GM18502 (cell line): ENCODE measurements around the gene PNPLA3.

ENCODE experiments used
- ATAC-seq: cut with Tn5 transposase; IDR thresholded peaks from one replicate; pipeline ENCODE4 v1.9.1; 2021; ENCODE audit warnings: mild to moderate bottlenecking; ENCODE audit not compliant: unreplicated experiment, poor library complexity

The PNPLA3 gene

DNA sequence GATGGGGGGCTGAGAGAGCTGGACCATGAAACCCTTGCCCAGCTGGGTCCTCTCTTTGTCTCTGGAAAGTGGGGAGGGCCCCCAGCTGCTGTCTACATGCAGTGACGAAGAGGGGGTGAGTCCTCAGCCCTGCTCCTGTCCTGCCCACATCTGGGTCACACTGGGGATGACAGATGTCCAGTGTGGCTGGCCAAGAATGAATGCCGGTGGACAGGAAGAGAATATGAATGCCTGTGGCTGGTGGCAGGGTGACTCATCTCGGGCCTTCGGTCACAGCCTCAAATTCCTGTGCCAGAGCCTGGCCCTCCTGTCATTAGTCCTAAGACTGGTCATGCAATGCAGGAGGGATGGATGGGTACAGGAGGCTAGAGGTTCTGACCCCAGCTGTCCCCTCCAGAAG, 2.2 kb upstream of the PNPLA3 start:
- ATAC-seq: no peak

GRCh38 chr22:43922123-43922522, 1.5 kb upstream of the PNPLA3 start:
- ATAC-seq: no peak

DNA sequence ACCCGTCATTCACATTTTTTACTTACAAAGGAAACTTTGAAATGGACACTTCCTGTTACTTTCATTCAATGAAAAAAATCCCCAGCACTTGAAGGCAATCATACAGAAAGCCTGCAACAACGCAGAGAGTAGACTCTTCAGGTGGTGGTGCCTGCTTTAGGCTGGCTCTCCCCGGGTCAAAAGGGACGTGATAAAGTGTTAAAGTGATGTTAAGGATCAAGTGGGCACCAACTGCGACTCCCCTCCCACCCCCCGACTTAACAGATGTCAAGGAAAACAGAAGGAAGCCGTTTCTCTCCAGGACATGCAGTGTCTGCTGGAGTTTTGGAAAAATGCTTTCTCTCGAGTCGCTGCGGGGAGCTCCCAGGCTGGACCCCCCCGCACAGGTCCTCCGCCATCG, 414 bp upstream of the PNPLA3 start:
- ATAC-seq: no peak

DNA sequence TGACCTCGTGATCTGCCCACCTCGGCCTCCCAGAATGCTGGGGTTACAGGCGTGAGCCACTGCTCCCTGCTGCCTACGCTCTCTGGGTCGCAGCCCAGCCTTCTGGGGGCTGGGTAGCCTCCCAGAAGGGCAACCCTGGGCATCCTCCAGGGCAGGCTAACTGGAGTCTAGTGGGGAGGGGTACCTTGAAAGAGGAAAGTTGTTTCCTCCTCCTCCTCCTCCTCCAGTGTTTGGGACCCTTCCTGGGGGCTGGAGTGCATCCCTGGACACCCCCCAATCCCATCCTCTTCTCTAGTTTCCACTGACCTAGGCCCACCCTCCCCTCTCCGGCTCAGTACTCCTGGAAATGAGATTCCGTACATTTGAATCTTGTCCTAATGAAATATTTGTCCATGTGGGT, 1.3 kb downstream of the PNPLA3 start:
- ATAC-seq: no peak

- no peak for ATAC-seq
Observed at GRCh38 chr22:43925433-43926348, 2.1 kb downstream of the PNPLA3 start.

GRCh38 chr22:43926349-43926710, 2.7 kb downstream of the PNPLA3 start:
- ATAC-seq: no peak

- no peak for ATAC-seq
Observed at GRCh38 chr22:43928468-43928867, 4.9 kb downstream of the PNPLA3 start.

GRCh38 chr22:43928908-43929307, 5.3 kb downstream of the PNPLA3 start:
- ATAC-seq: no peak

DNA sequence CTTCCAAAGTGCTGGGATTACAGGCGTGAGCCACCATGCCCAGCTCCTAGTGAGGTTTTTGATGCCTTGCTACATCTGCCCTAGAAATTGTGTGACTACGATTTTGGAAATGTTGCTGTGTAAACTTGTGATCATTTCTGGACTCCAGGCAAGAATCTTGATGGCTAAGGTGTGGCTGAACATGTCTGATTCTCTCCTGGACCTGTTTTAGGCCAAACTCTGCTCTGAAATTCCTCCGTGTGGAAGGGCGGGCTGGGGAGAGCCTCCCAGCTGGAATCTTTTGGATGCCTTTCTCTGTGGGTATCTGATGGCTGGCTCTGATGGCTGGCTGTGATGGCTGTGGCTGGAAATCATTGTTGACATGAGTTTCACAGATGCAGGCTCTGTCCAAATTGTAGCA, 8.2 kb downstream of the PNPLA3 start:
- no peak for ATAC-seq

GRCh38 chr22:43941449-43941848, 17.8 kb downstream of the PNPLA3 start:
- no peak for ATAC-seq

DNA sequence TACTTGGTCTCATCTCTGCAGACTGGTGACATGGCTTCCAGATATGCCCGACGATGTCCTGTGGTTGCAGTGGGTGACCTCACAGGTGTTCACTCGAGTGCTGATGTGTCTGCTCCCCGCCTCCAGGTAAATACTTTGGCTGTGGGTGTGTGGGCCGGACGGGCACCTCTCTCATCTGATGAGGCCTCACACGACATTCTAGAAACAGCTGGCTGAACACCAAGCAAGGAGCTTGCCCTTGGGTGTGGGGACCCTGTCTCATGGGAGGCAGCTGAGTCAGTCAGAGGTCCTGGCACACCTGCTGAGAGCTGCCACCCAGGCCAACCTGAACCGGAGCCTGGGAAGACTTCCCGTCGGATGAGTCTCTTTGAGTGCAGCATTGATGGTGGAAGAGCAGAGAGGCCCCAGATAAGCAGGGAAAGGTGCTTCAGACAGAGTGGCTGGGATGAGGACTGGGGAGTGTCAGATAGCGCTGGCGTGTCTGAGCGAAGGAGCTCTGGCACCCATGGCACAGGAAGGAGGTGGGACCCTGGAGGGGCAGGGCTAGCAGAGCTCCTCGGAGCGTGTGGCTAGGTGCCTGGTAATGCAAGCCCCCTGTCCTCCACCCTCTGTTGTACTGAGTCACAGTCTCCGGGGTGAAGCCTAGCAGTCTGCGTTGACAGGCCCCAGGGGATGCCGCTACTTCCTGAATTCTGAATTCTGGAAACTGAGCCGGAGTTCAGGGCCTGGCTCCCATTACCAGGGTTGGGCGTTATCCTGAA, 21.2 kb downstream of the PNPLA3 start:
- no peak for ATAC-seq

DNA sequence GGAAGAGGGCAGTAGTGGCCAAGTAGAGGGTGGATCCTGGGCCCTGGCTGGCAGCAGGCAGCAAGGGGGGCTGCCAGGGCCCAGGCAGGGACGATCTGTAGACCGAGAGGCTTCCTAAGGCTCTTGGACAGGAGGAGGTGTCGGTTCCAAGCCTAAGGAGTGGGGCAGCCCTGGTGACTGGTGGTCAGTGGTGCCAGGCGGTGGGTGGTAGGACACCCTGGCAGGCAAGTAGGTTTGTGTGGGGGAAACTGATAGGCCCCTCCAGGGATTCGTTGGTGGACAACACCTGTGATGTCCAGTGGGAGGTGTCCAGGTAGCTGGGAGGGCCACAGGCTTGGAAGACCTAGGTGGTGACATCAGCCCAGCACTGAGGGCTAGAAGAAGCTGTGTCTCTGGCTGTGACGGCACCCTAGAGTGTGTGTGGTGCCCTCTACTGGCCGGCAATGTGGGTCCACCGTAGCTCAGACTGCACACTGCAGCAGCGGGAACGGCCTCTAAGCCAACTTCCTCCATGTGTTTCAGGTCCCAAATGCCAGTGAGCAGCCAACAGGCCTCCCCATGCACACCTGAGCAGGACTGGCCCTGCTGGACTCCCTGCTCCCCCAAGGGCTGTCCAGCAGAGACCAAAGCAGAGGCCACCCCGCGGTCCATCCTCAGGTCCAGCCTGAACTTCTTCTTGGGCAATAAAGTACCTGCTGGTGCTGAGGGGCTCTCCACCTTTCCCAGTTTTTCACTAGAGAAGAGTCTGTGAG, 22.2 kb downstream of the PNPLA3 start:
- ATAC-seq: no peak

DNA sequence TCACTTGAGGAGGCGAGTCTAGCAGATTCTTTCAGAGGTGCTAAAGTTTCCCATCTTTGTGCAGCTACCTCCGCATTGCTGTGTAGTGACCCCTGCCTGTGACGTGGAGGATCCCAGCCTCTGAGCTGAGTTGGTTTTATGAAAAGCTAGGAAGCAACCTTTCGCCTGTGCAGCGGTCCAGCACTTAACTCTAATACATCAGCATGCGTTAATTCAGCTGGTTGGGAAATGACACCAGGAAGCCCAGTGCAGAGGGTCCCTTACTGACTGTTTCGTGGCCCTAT, 22.7 kb downstream of the PNPLA3 start:
- no peak for ATAC-seq

DNA sequence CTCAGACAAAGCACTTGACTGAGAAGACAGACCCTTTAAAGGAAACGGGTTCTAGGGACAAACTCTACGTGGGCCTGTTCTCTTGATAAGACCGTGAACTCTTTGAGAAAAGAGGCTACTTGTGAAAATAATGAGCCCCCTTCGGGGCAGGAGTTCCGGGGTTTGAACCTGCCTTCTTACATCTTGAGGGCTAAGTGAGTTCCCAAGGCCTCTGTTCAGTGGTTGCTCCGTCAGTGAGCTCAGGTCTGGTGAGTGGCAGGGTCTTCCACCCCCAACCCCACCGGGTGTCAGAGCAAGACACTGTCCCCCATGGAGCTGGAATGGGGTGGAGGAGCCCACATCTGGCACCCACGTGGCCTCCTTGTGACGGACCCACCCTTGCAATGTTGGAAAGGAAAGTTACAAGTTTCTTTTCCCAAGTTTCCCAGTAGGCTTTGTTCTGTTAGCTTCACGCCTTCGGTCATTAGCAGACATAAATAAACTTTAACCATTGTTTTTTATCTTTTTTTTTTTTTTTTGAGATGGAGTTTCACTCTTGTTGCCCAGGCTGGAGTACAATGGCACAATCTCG, 25.3 kb downstream of the PNPLA3 start:
- ATAC-seq: no peak

GRCh38 chr22:43951391-43951790, 27.8 kb downstream of the PNPLA3 start:
- no peak for ATAC-seq

DNA sequence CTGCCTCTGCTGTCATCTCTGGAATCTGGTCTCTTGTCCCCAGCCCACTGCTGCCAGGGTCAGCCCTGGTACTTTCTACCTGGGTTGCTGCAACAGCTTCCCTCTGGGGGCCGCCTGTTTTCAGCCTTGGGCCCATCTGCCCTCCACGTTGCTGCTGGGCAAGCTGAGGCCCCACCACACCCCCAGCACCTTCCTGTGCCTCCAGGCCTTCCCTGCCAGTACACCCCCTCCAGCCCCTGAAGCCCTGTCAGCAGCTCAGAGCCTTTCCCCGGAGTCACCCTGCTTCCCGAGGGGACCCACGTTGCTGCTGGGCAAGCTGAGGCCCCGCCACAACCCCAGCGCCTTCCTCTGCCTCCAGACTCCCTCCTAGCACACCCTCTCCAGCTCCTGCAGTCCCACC, 28.4 kb downstream of the PNPLA3 start:
- ATAC-seq: no peak

GRCh38 chr22:43953988-43954785, 30.6 kb downstream of the PNPLA3 start:
- no peak for ATAC-seq

- peak; percentile 93 for ATAC-seq
Observed at GRCh38 chr22:43955040-43955882, 31.7 kb downstream of the PNPLA3 start, which contains the start of gene SAMM50. Gene SAMM50 (plus strand): TSS chr22:43955442. CDS start chr22:43955578, 136 bp downstream.
